D341Med (cell line): ENCODE measurements around the gene FAM180B.
A peak's percentile ranks its signal among the peaks of the same experiment; 100 is the strongest.
"Not testable (repeated sequence)": the region's sequence is repeated elsewhere in the genome, so short reads cannot be mapped to it uniquely, and the experiment has no call there.

Experiments
- DNase-seq: peaks from one replicate; pipeline ENCODE4 v3.0.0; 2012; ENCODE audit warnings: low spot score

FAM180B gene

DNA sequence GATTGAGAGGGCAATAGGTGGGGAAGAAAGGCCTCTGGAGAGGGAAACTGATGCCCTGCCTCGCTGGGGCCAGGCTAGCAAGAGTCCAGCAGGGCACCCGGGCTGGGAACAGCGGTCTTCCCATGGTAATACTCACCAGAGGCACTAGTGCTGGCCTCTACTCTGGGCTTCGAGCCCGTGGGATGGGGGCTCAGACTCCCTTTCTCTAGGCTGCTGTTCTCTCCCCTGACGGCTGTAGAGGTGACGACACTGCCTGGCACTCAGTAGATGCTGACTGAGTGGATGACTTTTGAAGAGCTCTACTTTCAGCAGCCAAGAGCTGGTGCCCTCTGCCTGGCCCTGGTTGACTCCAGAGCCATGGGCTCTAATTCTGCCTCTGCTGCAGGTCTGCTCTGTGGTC, 8.6 kb downstream of the FAM180B start:
- no peak for DNase-seq

DNA sequence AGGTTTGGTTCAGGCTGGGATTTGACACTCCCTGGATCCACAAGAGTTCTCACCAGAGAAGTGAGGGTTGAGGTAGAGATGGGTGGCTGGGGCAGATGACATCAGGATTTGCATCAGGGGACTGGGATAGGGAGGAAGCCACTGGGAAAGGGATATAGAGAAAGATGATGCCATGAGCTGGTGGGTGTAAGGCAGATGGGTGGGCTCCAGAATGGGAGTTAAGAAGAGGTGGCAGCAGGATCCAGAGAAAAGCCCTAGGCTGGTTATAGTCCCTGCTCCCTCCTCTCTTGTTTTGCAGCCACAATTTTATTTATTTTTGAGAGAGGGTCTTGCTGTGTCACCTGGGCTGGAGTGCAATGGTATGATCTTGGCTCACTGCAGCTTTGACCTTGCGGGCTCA, 9.5 kb downstream of the FAM180B start:
- no peak for DNase-seq

DNA sequence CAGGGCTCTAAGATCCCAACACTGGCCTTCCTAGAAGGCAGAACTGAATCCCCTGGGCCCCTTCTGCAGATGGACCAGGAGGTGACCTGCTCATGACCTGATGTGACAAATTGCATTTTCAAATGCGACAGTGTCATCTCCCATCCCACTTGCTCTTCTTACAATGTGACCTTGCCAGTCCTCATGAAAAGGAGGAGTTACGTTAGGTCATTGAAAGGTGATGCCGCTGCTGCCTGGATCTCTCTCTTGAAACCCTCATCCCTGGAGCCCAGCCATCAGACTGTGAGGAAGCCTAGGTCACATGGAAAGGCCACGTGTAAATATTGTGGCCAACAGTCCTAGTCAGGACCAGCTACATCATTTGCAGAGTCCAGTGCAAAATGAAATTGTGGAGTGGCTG, 13.4 kb downstream of the FAM180B start:
- DNase-seq, result no peak

DNA sequence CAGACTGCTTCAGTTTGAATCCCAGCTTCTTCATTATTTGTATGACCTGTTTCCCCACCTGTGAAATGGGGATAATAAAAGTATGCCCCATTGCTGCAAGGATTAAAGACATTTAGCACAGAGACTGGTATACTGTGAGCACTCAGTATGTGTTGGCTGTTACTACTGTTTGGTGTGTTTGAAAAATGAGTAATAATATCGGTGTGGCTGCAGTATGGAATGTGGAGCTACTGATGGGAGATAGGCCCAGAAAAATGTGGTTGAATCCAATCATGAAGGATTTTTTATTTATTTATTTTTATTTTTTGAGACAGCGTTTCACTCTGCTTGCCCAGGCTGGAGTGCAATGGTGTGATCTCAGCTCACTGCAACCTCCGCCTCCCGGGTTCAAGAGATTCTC, 16.8 kb downstream of the FAM180B start:
- no peak for DNase-seq

DNA sequence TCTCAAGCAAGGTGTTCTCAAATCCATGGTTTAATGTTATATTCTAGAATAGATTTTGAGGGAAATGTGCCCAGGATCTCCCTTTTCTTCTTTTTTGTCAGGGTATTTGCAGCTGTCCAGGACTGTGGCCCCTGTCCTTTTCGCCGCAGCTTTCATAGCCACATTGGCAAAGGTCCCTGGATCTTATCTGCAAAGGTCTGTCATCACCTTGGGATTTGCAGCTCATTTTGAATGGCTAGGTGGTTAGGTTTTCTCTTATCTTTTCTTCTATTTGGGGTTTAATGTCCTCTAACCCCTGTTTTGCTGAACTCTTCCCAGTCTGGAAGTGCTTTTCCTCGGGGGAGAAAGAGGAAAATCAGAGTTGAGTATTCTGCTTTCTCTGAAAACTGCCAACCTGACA, 19.4 kb downstream of the FAM180B start:
- no peak for DNase-seq

DNA sequence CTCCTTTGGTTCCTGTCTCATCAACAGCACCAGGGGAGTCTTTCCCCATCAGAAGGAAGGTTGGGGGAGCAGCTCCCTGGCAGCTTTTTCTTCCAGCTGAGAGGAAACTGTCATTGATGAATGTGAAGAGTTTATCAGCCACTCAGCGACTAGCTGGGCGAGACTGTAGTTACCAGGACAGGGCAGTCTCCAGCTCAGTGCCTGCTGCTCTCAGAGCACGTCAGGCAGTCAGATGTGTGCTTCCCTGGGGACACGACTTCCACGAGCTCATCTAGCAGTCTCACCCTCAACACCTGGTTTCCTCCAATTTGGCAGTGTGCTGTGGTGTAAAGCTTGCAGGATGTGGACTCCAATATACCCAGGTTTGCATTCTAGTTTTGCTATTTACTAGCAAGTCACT, 20.3 kb downstream of the FAM180B start:
- DNase-seq, result no peak

DNA sequence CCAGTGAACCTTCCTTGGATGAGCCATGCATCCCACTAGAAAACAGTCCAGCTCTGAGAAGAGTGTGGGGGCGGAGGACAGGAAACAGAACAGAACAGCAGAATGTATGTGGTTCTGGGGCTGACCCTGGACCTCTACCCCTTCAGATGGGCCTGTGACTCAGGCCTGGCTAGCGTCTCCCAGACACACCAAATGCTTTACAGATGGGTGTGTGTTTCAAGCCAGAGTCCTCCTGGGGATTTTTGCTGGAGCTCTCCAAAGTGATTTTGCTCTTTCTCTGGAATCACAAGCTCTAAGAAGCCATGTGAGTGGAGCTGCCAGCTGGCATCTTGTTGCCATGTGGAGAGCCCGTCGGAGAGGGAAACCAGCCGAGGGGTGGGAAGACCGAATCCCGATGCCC, 20.9 kb downstream of the FAM180B start:
- no peak for DNase-seq

DNA sequence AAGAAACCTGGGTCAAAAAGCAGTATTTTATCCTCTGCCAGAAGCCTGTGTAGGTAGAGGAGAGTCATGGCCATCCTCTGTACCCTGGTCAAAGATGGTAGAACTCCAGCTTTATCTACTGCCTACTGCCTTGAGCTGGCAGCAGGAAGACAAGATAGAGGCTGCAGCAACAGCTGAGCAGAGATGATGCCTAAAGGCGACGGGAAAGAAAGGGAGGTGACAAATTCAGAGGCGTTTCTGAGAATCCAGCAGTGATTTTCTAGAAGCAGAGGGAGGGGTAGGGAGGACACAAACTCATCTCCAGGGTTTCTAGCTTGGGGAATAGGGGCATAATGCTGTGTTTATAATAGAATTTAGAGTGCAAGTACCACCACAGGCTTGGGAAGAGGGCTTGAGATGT, 23.2 kb downstream of the FAM180B start:
- no peak for DNase-seq

DNA sequence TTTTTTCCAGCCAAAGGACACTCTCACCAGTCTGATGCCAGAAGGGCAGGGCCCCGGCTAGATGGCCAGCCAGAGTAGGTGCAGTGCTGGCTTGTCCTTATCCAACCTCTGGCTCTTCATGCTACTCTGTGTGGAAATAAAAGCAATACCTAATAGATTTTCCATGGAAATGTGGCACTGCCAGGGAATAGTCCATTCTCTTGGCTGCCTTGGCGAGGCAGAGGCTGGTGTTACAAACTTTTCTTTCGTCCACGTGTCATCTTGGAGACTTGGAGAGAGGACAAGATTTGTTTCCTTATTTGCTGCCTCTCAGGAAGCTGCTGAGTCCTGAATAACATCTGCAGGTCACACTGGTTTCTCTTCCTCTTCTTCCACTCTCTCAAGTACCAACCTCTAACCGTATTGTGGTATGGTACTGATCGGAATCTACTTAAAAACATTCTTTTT, 24.9 kb downstream of the FAM180B start:
- no peak for DNase-seq

DNA sequence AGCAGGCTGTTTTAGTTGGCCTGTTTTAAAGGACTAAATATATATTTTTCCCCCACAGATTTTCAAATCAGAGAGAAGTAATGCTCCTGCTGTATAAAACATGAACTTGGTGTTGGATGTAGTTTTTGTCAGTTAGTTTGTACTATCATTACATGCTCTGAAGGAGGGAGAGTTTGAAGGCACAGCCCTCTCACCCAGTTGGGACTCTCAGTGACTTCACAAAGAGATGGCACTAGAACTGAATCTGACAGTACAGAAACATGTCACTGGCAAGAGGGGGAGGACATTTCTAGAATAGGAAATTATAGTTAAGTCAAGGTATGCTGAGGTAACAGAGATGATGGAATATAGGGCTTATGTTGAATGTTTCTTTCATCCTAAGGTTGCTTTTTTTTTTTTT, 28.8 kb downstream of the FAM180B start:
- DNase-seq, result no peak

DNA sequence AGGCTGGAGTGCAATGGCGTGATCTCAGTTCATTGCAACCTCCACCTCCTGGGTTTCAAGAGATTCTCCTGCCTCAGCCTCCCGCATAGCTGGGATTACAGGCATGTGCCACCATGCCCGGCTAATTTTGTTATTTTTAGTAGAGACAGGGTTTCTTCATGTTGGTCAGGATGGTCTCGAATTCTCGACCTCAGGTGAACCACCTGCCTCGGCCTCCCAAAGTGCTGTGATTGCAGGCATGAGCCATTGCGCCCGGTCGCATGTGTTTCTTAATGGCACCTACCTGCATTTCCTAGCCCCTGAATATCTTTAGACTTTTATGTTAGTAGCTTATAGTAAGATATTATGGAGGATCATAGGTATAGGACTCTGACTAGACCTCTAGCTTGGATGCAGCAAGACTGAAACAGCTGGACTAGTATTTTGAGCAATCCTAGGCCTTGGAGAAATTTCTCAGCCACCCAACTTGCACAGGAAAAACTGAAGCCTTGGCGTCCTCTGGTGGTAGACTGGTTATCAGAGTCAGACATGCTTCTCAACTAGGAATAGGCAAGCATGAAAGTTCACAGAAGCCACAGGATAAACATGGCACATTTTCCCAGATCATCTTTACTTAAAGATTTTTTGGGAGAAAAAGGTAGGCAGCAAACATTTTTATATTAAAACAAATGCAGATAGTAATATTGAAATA, 30.4 kb downstream of the FAM180B start:
- peak; percentile 66 for DNase-seq

DNA sequence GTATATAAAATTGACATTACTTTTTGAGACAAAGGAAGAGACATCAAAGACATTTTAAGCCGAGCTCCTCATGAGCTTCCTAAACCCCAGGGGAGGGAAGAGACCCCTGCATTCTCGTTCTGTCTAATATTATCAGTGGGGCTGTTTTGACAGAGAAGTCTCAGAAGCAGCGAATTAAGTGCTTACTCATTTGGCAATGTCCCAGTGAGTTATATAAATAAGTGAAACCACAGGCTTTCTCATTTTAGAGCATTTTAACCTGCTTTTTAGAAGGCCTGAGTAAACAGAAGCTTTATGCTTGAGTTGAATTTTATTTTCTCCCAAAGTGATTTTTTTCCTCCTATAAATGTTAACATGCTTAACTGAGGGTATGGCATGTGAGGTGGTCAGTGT, 30.9 kb downstream of the FAM180B start:
- no peak for DNase-seq

DNA sequence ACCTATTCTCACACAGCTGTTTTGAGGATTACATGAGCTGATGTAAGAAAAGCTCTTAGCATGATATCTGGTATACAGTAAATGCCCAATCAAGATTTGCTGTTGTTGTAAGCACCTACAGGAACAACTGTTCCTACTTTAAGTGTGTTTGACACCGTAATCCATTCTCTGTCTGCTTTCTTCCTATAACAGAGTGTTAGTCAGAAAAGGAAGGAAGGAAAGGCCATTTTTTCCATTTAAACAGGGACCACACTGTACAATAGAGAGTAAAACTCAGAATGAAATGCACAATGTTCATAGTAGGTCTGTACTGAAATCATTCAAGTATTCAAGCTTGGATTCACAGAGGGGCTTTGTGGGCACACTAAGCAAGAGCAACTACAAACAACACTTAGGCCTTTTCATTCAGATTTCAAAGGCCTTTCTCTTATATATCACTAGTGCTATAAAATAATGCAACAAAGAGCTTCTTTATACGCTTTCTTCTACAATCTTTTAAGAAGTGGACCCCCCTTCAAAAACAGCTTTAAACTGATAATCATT, 34.4 kb downstream of the FAM180B start:
- no peak for DNase-seq

DNA sequence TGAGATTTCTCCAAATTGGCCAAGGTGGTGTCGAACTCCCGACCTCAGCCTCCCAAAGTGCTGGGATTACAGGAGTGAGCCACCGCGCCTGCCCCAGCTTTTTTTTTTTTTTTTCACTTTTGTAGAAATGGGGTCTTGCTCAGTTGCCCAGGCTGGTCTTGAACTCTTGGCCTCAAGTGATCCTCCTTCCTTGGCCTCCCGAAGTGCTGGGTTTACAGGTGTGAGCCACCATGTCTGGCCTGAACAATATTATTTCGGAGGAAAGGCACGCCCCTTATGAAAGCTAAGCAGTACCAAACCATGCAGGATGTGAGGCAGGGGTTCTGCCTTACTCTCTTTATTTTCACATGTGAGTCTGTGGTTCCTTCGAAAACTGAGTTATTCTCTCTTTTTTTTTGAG, 39.8 kb downstream of the FAM180B start:
- no peak for DNase-seq

DNA sequence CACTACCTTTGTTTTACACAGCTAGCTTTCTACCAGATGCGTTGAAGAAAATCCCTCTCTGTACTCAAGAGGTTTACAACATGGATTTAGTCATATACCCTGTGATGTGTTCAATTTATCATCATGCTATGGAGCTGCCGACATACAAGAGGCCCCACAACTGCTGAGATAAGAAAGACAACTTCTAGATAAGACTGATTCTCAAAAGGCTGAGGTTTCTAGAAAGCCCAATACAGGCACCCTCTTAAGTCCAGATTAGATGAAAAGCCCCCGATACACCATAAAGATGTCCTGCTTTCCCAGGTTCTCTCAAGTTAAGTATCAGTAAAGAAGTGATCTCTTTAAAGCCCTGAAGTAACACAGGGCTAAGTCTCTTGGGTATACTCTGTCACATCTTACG, 41.5 kb downstream of the FAM180B start:
- DNase-seq, result no peak

DNA sequence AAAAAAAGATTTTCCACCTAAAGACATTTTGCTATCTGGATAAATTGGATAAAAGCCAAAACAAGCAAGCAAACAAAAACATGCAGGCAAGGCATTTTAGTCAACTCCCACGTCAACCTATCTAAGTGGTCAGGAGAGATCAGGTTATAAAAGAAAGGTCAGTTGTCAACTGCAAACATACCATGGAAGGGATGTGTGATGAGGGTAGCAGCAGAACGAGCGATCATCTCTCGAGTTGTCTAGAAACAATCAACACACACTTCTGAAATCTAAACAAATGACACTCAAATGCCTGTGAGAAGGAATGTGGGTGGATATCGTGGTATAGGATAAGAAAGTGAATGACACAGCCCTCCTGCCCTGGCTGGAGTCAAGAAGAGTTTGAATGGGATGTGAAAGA, 45.0 kb downstream of the FAM180B start:
- DNase-seq, result no peak

DNA sequence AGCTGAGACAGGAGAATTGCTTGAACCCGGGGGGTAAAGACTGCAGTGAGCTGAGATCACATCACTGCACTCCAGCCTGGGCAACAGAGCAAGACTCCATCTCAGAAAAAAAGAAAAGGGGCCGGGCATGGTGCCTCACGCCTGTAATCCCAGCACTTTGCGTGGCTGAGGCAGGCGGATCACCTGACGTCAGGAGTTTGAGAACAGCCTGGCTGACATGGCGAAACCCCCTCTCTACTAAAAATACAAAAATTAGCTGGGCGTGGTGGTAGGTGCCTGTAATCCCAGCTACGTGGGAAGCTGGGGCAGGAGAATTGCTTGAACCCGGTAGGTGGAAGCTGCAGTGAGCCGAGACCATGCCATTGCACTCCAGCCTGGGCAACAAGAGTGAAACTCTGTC, 49.9 kb downstream of the FAM180B start:
- not testable (repeated sequence) for DNase-seq
